GM21717 (cell line): ENCODE results near the gene LOXL4.
"Not testable (repeated sequence)": the region's sequence is repeated elsewhere in the genome, so short reads cannot be mapped to it uniquely, and the experiment has no call there.

ENCODE experiments used
- ATAC-seq: cut with Tn5 transposase; IDR thresholded peaks from one replicate; pipeline ENCODE4 v1.9.1; 2021; ENCODE audit warnings: mild to moderate bottlenecking, moderate library complexity; ENCODE audit not compliant: unreplicated experiment

Gene LOXL4

GRCh38 chr10:98246911-98247805, 20.8 kb downstream of the LOXL4 start:
- ATAC-seq, result no peak

- no peak for ATAC-seq
These were observed 23.4 kb downstream of the LOXL4 start for GRCh38 chr10:98244586-98244985.

GRCh38 chr10:98244141-98244540, 23.9 kb downstream of the LOXL4 start:
- ATAC-seq, result no peak

GRCh38 chr10:98242823-98243222, 25.2 kb downstream of the LOXL4 start:
- no peak for ATAC-seq

- ATAC-seq, result no peak
These were observed 27.5 kb downstream of the LOXL4 start for GRCh38 chr10:98240524-98240923.

- ATAC-seq, result no peak
These were observed 29.6 kb downstream of the LOXL4 start for GRCh38 chr10:98238391-98238790.

- ATAC-seq, result no peak
These were observed 31.1 kb downstream of the LOXL4 start for GRCh38 chr10:98236862-98237261.

- no peak for ATAC-seq
These were observed 32.1 kb downstream of the LOXL4 start for GRCh38 chr10:98235846-98236245.

- no peak for ATAC-seq
These were observed 36.6 kb downstream of the LOXL4 start for GRCh38 chr10:98231417-98231816.

- not testable (repeated sequence) for ATAC-seq
These were observed 39.7 kb downstream of the LOXL4 start for GRCh38 chr10:98228266-98228665.

- not testable (repeated sequence) for ATAC-seq
These were observed 40.3 kb downstream of the LOXL4 start for GRCh38 chr10:98227713-98228112.

GRCh38 chr10:98226508-98227144, 41.4 kb downstream of the LOXL4 start:
- ATAC-seq, result no peak

GRCh38 chr10:98224996-98225395, 43.0 kb downstream of the LOXL4 start:
- no peak for ATAC-seq

- no peak for ATAC-seq
These were observed 43.5 kb downstream of the LOXL4 start for GRCh38 chr10:98224509-98224908.

GRCh38 chr10:98223874-98224273, 44.1 kb downstream of the LOXL4 start:
- ATAC-seq, result no peak

GRCh38 chr10:98217801-98218200, 50.2 kb downstream of the LOXL4 start:
- ATAC-seq, result no peak

- ATAC-seq, result no peak
These were observed 52.6 kb downstream of the LOXL4 start for GRCh38 chr10:98215373-98215772.

GRCh38 chr10:98213740-98214139, 54.3 kb downstream of the LOXL4 start:
- ATAC-seq, result no peak

- ATAC-seq, result no peak
These were observed 55.8 kb downstream of the LOXL4 start for GRCh38 chr10:98212196-98212595.

GRCh38 chr10:98209441-98209840, 58.6 kb downstream of the LOXL4 start:
- ATAC-seq, result no peak

- no peak for ATAC-seq
These were observed 59.1 kb downstream of the LOXL4 start for GRCh38 chr10:98208925-98209324.

- ATAC-seq, result no peak
These were observed 62.6 kb downstream of the LOXL4 start for GRCh38 chr10:98205351-98205750.
